Fibroblast of pulmonary artery (primary cell): ENCODE results near the gene PFDN1.

Source experiments
- DNase-seq: peaks from one replicate; pipeline ENCODE4 v3.0.0-alpha.2; 2010; ENCODE audit warnings: low read depth
- H3K4me3 ChIP-seq: replicated peaks from 2 replicates; pipeline ENCODE4 v1.5.1; 2011; ENCODE audit warnings: low read depth, mild to moderate bottlenecking, control low read depth, low read length, moderate library complexity
- CTCF ChIP-seq: IDR thresholded peaks from 2 replicates; pipeline ENCODE4 v1.5.1; 2011; ENCODE audit warnings: mild to moderate bottlenecking, control low read depth, low read length, inconsistent platforms; ENCODE audit errors: missing control alignments

Gene PFDN1

GRCh38 chr5:140328036-140328764 lies 25.3 kb upstream of the PFDN1 start:
- DNase-seq: no peak
- no peak overlapping the region for H3K4me3 ChIP-seq
- TF ChIP-seq CTCF: no peak

- no peak for TF ChIP-seq CTCF
- H3K4me3 ChIP-seq: no peak overlapping the region
- DNase-seq: peak; percentile 75
Observed at GRCh38 chr5:140327589-140327988, 24.7 kb upstream of the PFDN1 start.

- H3K4me3 ChIP-seq: no peak overlapping the region
- TF ChIP-seq CTCF: no peak
- no peak for DNase-seq
Observed at GRCh38 chr5:140325486-140325885, 22.6 kb upstream of the PFDN1 start.

GRCh38 chr5:140324617-140325241 lies 21.8 kb upstream of the PFDN1 start:
- peak; percentile 87 for DNase-seq
- no peak for TF ChIP-seq CTCF
- H3K4me3 ChIP-seq: no peak overlapping the region

GRCh38 chr5:140324041-140324600 lies 21.2 kb upstream of the PFDN1 start:
- H3K4me3 ChIP-seq: no peak overlapping the region
- no peak for DNase-seq
- no peak for TF ChIP-seq CTCF

GRCh38 chr5:140322751-140323731 lies 20.1 kb upstream of the PFDN1 start:
- DNase-seq: peak; percentile 95

More at GRCh38 chr5:140322751-140323731, 20.1 kb upstream of the PFDN1 start:
- no peak overlapping the region for H3K4me3 ChIP-seq
- TF ChIP-seq CTCF: no peak
